Epithelial cell of proximal tubule (primary cell): ENCODE data around the gene CDK5RAP2. TPM values are rescaled to one million over a fixed set of nuclear protein-coding genes. Genes with fewer than 3 reads are reported as not detected.

Experiments used
- DNase-seq: peaks from one replicate; pipeline ENCODE4 v3.0.0-alpha.2; 2011; ENCODE audit warnings: low read depth
- H3K4me3 ChIP-seq: 2 replicates; pipeline ENCODE4 v1.5.1; 2011; ENCODE audit warnings: low read depth, mild to moderate bottlenecking, low read length
- CTCF ChIP-seq: conservative IDR thresholded peaks from 2 replicates; pipeline ENCODE4 v1.5.1; 2012; ENCODE audit warnings: low read depth, mild to moderate bottlenecking, low read length
- total RNA-seq: library from RNA; depleted of rRNA; stranded (reverse); fragments of >200 nt; gene quantifications from 2 replicates; pipeline ENCODE4 v1.2.3, GENCODE V29; 2015

CDK5RAP2 gene
- total RNA-seq, 1 donor from 2014 or later: 38.7 TPM

- TF ChIP-seq CTCF: no peak
- no peak overlapping the region for H3K4me3 ChIP-seq
- no peak for DNase-seq
These were observed 193.4 kb downstream of the CDK5RAP2 start for GRCh38 chr9:120386390-120387131.

GRCh38 chr9:120385606-120386389 lies 194.2 kb downstream of the CDK5RAP2 start:
- H3K4me3 ChIP-seq: no peak overlapping the region
- DNase-seq: no peak
- TF ChIP-seq CTCF: no peak

GRCh38 chr9:120384925-120385272 lies 195.1 kb downstream of the CDK5RAP2 start:
- H3K4me3 ChIP-seq: no peak overlapping the region
- no peak for TF ChIP-seq CTCF
- no peak for DNase-seq

GRCh38 chr9:120383999-120384924 lies 195.7 kb downstream of the CDK5RAP2 start:
- no peak overlapping the region for H3K4me3 ChIP-seq
- no peak for TF ChIP-seq CTCF
- no peak for DNase-seq

GRCh38 chr9:120383611-120383998 lies 196.4 kb downstream of the CDK5RAP2 start:
- DNase-seq: no peak
- no peak overlapping the region for H3K4me3 ChIP-seq
- no peak for TF ChIP-seq CTCF

GRCh38 chr9:120382453-120382852 lies 197.5 kb downstream of the CDK5RAP2 start:
- no peak overlapping the region for H3K4me3 ChIP-seq
- no peak for DNase-seq
- no peak for TF ChIP-seq CTCF
